HEK293 (cell line): Measurements from ENCODE around the gene PTGES2.

Source experiments
- CTCF ChIP-seq: fragments of 450-650 bp; formaldehyde crosslinking; IDR thresholded peaks from 2 replicates; pipeline ENCODE4 v1.5.1; 2016; ENCODE audit warnings: missing biosample characterization, missing genetic modification characterization
- REPIN1 ChIP-seq: fragments of 450-650 bp; formaldehyde crosslinking; IDR thresholded peaks from 2 replicates; pipeline ENCODE4 v1.5.1; 2017; ENCODE audit warnings: missing biosample characterization, missing genetic modification characterization, low read depth
- SETDB1 ChIP-seq: IDR thresholded peaks from one replicate; pipeline ENCODE4 v1.6.1; 2017; ENCODE audit warnings: mild to moderate bottlenecking, low read length, moderate library complexity, mixed read lengths; ENCODE audit not compliant: insufficient read length
- ZBTB26 ChIP-seq: fragments of 450-650 bp; formaldehyde crosslinking; optimal IDR thresholded peaks from 2 replicates; pipeline ENCODE3; 2016; ENCODE audit warnings: missing biosample characterization, mild to moderate bottlenecking, missing genetic modification characterization
- ZBTB7A ChIP-seq: fragments of 450-650 bp; formaldehyde crosslinking; IDR thresholded peaks from 2 replicates; pipeline ENCODE4 v1.5.1; 2016; ENCODE audit warnings: low read depth, missing biosample characterization, missing genetic modification characterization
- ZNF549 ChIP-seq: fragments of 450-650 bp; IDR thresholded peaks from 2 replicates; pipeline ENCODE4 v1.5.1; 2018; ENCODE audit warnings: missing biosample characterization, missing genetic modification characterization, mild to moderate bottlenecking, inconsistent platforms, moderate library complexity
- ZNF677 ChIP-seq: fragments of 450-650 bp; IDR thresholded peaks from 2 replicates; pipeline ENCODE4 v1.5.0; 2018; ENCODE audit warnings: missing biosample characterization, mild to moderate bottlenecking, missing genetic modification characterization, moderate library complexity
- ZNF843 ChIP-seq: fragments of 450-650 bp; formaldehyde crosslinking; IDR thresholded peaks from 2 replicates; pipeline ENCODE4 v1.5.1; 2016; ENCODE audit warnings: missing biosample characterization, missing genetic modification characterization
- TF ChIP-seq, protein P1 (sequence below): fragments of 450-650 bp; formaldehyde crosslinking; conservative IDR thresholded peaks from 2 replicates; pipeline ENCODE4 v1.5.1; 2016; ENCODE audit warnings: low read depth, missing biosample characterization, missing genetic modification characterization
- TF ChIP-seq, protein P2 (sequence below): fragments of 450-650 bp; formaldehyde crosslinking; IDR thresholded peaks from 2 replicates; pipeline ENCODE4; 2016; ENCODE audit warnings: missing biosample characterization, missing genetic modification characterization
- TF ChIP-seq, protein P3 (sequence below): fragments of 450-650 bp; formaldehyde crosslinking; IDR thresholded peaks from 2 replicates; pipeline ENCODE4 v1.5.1; 2017; ENCODE audit warnings: missing biosample characterization, missing genetic modification characterization

GRCh38 chr9:128152133-128153059, 24.9 kb upstream of the PTGES2 start:
- no peak for TF ChIP-seq ZBTB26 (tag by site-specific recombination)
- TF ChIP-seq, protein P1, sequence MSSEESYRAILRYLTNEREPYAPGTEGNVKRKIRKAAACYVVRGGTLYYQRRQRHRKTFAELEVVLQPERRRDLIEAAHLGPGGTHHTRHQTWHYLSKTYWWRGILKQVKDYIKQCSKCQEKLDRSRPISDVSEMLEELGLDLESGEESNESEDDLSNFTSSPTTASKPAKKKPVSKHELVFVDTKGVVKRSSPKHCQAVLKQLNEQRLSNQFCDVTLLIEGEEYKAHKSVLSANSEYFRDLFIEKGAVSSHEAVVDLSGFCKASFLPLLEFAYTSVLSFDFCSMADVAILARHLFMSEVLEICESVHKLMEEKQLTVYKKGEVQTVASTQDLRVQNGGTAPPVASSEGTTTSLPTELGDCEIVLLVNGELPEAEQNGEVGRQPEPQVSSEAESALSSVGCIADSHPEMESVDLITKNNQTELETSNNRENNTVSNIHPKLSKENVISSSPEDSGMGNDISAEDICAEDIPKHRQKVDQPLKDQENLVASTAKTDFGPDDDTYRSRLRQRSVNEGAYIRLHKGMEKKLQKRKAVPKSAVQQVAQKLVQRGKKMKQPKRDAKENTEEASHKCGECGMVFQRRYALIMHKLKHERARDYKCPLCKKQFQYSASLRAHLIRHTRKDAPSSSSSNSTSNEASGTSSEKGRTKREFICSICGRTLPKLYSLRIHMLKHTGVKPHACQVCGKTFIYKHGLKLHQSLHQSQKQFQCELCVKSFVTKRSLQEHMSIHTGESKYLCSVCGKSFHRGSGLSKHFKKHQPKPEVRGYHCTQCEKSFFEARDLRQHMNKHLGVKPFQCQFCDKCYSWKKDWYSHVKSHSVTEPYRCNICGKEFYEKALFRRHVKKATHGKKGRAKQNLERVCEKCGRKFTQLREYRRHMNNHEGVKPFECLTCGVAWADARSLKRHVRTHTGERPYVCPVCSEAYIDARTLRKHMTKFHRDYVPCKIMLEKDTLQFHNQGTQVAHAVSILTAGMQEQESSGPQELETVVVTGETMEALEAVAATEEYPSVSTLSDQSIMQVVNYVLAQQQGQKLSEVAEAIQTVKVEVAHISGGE (tag by site-specific recombination) = no peak
- no peak for TF ChIP-seq CTCF
- TF ChIP-seq ZNF843 (tag by site-specific recombination) = no peak
- TF ChIP-seq ZNF677 (tag by site-specific recombination) = no peak
- TF ChIP-seq REPIN1 (tag by site-specific recombination) = no peak
- no peak for TF ChIP-seq ZBTB7A (tag by site-specific recombination)
- no peak for TF ChIP-seq ZNF549 (tag by site-specific recombination)
- TF ChIP-seq, protein P2, sequence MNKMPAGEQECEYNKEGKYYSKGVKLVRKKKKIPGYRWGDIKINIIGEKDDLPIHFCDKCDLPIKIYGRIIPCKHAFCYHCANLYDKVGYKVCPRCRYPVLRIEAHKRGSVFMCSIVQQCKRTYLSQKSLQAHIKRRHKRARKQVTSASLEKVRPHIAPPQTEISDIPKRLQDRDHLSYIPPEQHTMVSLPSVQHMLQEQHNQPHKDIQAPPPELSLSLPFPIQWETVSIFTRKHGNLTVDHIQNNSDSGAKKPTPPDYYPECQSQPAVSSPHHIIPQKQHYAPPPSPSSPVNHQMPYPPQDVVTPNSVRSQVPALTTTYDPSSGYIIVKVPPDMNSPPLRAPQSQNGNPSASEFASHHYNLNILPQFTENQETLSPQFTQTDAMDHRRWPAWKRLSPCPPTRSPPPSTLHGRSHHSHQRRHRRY (tag by site-specific recombination) = no peak
- no peak for TF ChIP-seq SETDB1
- TF ChIP-seq, protein P3, sequence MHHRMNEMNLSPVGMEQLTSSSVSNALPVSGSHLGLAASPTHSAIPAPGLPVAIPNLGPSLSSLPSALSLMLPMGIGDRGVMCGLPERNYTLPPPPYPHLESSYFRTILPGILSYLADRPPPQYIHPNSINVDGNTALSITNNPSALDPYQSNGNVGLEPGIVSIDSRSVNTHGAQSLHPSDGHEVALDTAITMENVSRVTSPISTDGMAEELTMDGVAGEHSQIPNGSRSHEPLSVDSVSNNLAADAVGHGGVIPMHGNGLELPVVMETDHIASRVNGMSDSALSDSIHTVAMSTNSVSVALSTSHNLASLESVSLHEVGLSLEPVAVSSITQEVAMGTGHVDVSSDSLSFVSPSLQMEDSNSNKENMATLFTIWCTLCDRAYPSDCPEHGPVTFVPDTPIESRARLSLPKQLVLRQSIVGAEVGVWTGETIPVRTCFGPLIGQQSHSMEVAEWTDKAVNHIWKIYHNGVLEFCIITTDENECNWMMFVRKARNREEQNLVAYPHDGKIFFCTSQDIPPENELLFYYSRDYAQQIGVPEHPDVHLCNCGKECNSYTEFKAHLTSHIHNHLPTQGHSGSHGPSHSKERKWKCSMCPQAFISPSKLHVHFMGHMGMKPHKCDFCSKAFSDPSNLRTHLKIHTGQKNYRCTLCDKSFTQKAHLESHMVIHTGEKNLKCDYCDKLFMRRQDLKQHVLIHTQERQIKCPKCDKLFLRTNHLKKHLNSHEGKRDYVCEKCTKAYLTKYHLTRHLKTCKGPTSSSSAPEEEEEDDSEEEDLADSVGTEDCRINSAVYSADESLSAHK (tag by site-specific recombination) = no peak
